ENCODE data around the gene CEP162. TPM values are rescaled to one million over a fixed set of nuclear protein-coding genes. Genes with fewer than 3 reads are reported as not detected.

CEP162 gene
- total and polyA plus RNA-seq, 10 of the 15 experiments (the other 5 are each of a cell fraction or from before 2014, with no cell fraction given): 2.7 to 7.9 (median 4.5) TPM

DNA sequence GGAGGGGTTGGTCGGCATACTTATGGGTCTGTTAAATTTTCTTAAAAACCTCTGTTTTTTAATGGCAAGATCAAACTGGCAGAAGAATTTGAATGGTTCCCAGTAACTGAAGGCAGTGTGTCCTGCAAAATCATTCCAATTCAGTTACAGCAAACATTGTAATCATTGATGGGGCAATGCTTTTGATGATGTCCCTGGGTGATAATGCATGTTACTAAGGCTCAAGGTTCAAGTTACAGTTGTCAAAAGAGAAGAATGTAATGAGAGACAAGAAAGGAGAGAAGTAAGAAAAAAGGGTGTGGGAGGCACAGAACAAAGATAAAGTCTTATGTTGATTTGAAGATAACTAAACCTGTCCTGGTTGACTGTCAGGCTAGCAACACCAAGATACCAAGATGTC is 54.9 kb downstream of the CEP162 start (continued):
- TF ChIP-seq, protein P1, sequence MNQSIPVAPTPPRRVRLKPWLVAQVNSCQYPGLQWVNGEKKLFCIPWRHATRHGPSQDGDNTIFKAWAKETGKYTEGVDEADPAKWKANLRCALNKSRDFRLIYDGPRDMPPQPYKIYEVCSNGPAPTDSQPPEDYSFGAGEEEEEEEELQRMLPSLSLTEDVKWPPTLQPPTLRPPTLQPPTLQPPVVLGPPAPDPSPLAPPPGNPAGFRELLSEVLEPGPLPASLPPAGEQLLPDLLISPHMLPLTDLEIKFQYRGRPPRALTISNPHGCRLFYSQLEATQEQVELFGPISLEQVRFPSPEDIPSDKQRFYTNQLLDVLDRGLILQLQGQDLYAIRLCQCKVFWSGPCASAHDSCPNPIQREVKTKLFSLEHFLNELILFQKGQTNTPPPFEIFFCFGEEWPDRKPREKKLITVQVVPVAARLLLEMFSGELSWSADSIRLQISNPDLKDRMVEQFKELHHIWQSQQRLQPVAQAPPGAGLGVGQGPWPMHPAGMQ (IDR thresholded peaks at IDR 0.05; ENCODE audit: borderline replicate concordance): no peak
- TF ChIP-seq SIN3A (IDR thresholded peaks at IDR 0.05; ENCODE audit: low read depth, low read length): no peak
- no peak for TF ChIP-seq EGR1 (IDR thresholded peaks at IDR 0.05; ENCODE audit: borderline replicate concordance in 1 of 2, low read depth in 2 of 2, low read length in 2 of 2)
- TF ChIP-seq ZBTB40 (IDR thresholded peaks at IDR 0.05; ENCODE audit: borderline replicate concordance): no peak
- TF ChIP-seq TBL1XR1 (IDR thresholded peaks at IDR 0.05; ENCODE audit: low read depth, low read length): no peak
- TF ChIP-seq SMAD5 (IDR thresholded peaks at IDR 0.05; ENCODE audit: low read depth): no peak
- no peak for TF ChIP-seq NFYA (IDR thresholded peaks at IDR 0.05; ENCODE audit: borderline replicate concordance, low read depth, low read length)

DNA sequence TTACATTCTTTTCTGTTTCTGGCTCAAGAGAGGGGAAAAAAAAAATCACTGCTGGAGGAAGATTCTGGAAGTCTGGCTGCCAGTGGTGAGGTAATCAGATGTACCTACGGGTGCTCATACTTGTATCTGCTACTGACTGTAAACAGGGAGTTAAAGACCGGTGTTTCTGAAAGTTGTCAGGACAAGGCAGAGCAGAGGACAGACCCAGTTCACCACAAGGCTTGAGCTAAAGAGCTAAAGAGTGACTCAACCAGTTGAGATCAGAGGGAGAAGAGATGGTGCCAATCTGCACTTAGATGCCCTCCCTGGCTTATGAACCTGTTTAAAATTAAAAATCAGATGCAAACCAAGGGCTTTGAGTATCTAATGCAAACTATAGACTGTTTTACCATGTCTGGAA is 55.4 kb downstream of the CEP162 start:
- H4K20me1 ChIP-seq (ENCODE audit: control insufficient read depth, insufficient read depth): no peaks in the 10 kb centered on the region
- H3K27me3 ChIP-seq (replicated peaks in 1 of 2; ENCODE audit: control insufficient read depth in 2 of 2, insufficient read depth in 2 of 2, low read length in 1 of 2): no peaks in the 10 kb centered on the region
- no peak overlapping the region for H3K4me3 ChIP-seq
- ATAC-seq (no peak), DNase-seq (ENCODE audit: low read depth, low spot score) (no peak), FAIRE-seq (no peak)
- CTCF ChIA-PET: interaction anchor here (1.1 kb wide), 1 partner anchor 56 kb away, joined by 4 read pairs; no protein-coding TSS in a partner anchor
- no peaks in the 10 kb centered on the region for H3K9me3 ChIP-seq (replicated peaks; ENCODE audit: control insufficient read depth, insufficient read depth, low read length)
- no peak overlapping the region for H3K9ac ChIP-seq (ENCODE audit: control insufficient read depth, insufficient read depth, low read length)
- no peaks in the 10 kb centered on the region for H3K36me3 ChIP-seq (ENCODE audit: control insufficient read depth in 2 of 2, insufficient read depth in 2 of 2, low read length in 1 of 2)
- H3K27ac ChIP-seq (ENCODE audit: control insufficient read depth, insufficient read depth): no peak overlapping the region
- H2AFZ ChIP-seq (ENCODE audit: control insufficient read depth, low read depth, low read length): no peak overlapping the region
- RAD21 ChIA-PET (ENCODE audit: unreplicated experiment): no interaction called here
- no TSS peak for BruUV-seq (replicated peaks)
- in situ Hi-C loops (cut with MboI) (no loop called here), intact Hi-C loops (cut with micrococcal nuclease; ENCODE audit: unreplicated experiment) (no loop called here)
- no peaks in the 10 kb centered on the region for H3K79me2 ChIP-seq (ENCODE audit: control insufficient read depth, insufficient read depth, low read length)
- SMC1A ChIA-PET (ENCODE audit: uncharacterized antibody, unreplicated experiment): no interaction called here
- POLR2A ChIA-PET: no interaction called here
- no peaks in the 10 kb centered on the region for H3K4me1 ChIP-seq (ENCODE audit: control insufficient read depth, insufficient read depth, low read length)
- no peak overlapping the region for H3K4me2 ChIP-seq (ENCODE audit: control insufficient read depth, insufficient read depth)
- 78% methylated on average over 2 of the region's 2 CpGs for WGBS (ENCODE audit: insufficient coverage, insufficient replicate concordance, low lambda C conversion rate, missing lambda C conversion rate)
- no peak for TF ChIP-seq TAF1 (IDR thresholded peaks at IDR 0.05; ENCODE audit: borderline replicate concordance, low read depth, low read length)
- TF ChIP-seq HDGF (IDR thresholded peaks at IDR 0.05): no peak
- no peak for TF ChIP-seq ZZZ3 (IDR thresholded peaks at IDR 0.05; ENCODE audit: control insufficient read depth, insufficient read length, low read depth)
- no peak for TF ChIP-seq CBX3 (IDR thresholded peaks at IDR 0.05; ENCODE audit: borderline replicate concordance, low read depth)
- no peak for TF ChIP-seq POU2F2 (IDR thresholded peaks at IDR 0.05; ENCODE audit: borderline replicate concordance, low read depth, low read length)
- TF ChIP-seq HDAC6 (IDR thresholded peaks at IDR 0.05; ENCODE audit: unreplicated experiment): no peak
- no peak for TF ChIP-seq RCOR1 (conservative IDR thresholded peaks at IDR 0.05; ENCODE audit: low read depth, low read length)
- TF ChIP-seq, protein P2, sequence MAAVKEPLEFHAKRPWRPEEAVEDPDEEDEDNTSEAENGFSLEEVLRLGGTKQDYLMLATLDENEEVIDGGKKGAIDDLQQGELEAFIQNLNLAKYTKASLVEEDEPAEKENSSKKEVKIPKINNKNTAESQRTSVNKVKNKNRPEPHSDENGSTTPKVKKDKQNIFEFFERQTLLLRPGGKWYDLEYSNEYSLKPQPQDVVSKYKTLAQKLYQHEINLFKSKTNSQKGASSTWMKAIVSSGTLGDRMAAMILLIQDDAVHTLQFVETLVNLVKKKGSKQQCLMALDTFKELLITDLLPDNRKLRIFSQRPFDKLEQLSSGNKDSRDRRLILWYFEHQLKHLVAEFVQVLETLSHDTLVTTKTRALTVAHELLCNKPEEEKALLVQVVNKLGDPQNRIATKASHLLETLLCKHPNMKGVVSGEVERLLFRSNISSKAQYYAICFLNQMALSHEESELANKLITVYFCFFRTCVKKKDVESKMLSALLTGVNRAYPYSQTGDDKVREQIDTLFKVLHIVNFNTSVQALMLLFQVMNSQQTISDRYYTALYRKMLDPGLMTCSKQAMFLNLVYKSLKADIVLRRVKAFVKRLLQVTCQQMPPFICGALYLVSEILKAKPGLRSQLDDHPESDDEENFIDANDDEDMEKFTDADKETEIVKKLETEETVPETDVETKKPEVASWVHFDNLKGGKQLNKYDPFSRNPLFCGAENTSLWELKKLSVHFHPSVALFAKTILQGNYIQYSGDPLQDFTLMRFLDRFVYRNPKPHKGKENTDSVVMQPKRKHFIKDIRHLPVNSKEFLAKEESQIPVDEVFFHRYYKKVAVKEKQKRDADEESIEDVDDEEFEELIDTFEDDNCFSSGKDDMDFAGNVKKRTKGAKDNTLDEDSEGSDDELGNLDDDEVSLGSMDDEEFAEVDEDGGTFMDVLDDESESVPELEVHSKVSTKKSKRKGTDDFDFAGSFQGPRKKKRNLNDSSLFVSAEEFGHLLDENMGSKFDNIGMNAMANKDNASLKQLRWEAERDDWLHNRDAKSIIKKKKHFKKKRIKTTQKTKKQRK (IDR thresholded peaks at IDR 0.05; ENCODE audit: low read depth, low read length): no peak
